Measurements from ENCODE around the gene CYBC1.

DNA sequence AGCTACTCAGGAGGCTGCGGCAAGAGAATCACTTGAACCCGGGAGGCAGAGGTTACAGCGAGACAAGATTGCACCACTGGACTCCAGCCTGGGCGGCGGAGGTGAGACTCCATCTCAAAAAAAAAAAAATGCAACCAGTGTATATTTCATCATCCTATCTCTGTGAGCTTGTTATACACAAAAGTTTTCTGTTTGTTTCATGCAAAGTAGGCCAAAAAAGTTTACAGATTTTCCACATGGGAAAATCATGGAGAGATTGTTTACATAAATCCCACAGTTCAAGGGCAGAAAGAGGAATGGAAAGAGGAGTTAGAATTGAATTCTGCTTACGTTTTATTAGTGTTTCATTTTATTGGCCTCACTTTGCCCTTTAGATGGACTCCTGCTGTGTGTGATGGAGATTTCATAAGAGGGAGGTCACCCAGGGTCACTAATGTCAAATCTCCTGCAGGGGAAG lies 32.7 kb upstream of the CYBC1 start:
- TF ChIP-seq, protein P1, sequence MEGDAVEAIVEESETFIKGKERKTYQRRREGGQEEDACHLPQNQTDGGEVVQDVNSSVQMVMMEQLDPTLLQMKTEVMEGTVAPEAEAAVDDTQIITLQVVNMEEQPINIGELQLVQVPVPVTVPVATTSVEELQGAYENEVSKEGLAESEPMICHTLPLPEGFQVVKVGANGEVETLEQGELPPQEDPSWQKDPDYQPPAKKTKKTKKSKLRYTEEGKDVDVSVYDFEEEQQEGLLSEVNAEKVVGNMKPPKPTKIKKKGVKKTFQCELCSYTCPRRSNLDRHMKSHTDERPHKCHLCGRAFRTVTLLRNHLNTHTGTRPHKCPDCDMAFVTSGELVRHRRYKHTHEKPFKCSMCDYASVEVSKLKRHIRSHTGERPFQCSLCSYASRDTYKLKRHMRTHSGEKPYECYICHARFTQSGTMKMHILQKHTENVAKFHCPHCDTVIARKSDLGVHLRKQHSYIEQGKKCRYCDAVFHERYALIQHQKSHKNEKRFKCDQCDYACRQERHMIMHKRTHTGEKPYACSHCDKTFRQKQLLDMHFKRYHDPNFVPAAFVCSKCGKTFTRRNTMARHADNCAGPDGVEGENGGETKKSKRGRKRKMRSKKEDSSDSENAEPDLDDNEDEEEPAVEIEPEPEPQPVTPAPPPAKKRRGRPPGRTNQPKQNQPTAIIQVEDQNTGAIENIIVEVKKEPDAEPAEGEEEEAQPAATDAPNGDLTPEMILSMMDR (IDR thresholded peaks at IDR 0.05), result no peak
- no peak for TF ChIP-seq EP300 (IDR thresholded peaks at IDR 0.05)
